Naive thymus-derived CD4-positive, alpha-beta T cell (primary cell): ENCODE measurements around the gene STRN4. TPM values are rescaled to one million over a fixed set of nuclear protein-coding genes. Genes with fewer than 3 reads are reported as not detected.
A peak's percentile ranks its signal among the peaks of the same experiment; 100 is the strongest.

Source experiments
- ATAC-seq: fragments of 150-1000 bp; cut with Tn5 transposase; 2 replicates; pipeline ENCODE4 v1.10.0; 2021; ENCODE audit warnings: mild to moderate bottlenecking, moderate library complexity
- CTCF ChIA-PET: fragments of 350-600 bp; sonication (Branson Sonifier 250); formaldehyde crosslinking; loops from one replicate; lab custom pipeline; 2021; ENCODE audit warnings: antibody characterized with exemption; lab: Charles Lee
- POLR2A ChIA-PET: fragments of 350-600 bp; sonication (Branson Sonifier 250); formaldehyde crosslinking; loops from one replicate; lab custom pipeline; 2021; ENCODE audit warnings: antibody characterized with exemption, inconsistent platforms; lab: Charles Lee
- DNase-seq, 9 donors: peaks; one replicate each; pipeline versions ENCODE4 v3.0.0 to v3.0.0-alpha.2; 2020 to 2022; ENCODE audit warnings: mixed read lengths in 1 of 9
- H3K27ac ChIP-seq: one replicate; pipeline ENCODE4 v1.7.0; 2013; ENCODE audit warnings: mild to moderate bottlenecking, low read depth, low read length, moderate library complexity
- H3K27me3 ChIP-seq, 2 donors: one replicate each; pipeline ENCODE4 v1.7.0; 2013; ENCODE audit warnings: low read length in 2 of 2, mild to moderate bottlenecking in 2 of 2, moderate library complexity in 2 of 2; ENCODE audit not compliant: control insufficient read depth in 2 of 2, insufficient read depth in 2 of 2
- H3K36me3 ChIP-seq, 3 experiments: 1 replicate in 2 of 3; 2 replicates in 1 of 3; pipeline ENCODE4 v1.7.0; 2013; ENCODE audit warnings: low read length in 3 of 3, mild to moderate bottlenecking in 3 of 3, moderate library complexity in 1 of 3; ENCODE audit not compliant: insufficient read depth in 3 of 3, control insufficient read depth in 2 of 3
- H3K4me1 ChIP-seq, 2 donors: one replicate each; pipeline ENCODE4 v1.7.0; 2013; ENCODE audit warnings: low read length in 2 of 2, mild to moderate bottlenecking in 2 of 2, moderate library complexity in 1 of 2; ENCODE audit not compliant: control insufficient read depth in 2 of 2, insufficient read depth in 2 of 2
- H3K4me3 ChIP-seq: 2 replicates; pipeline ENCODE4 v1.7.0; 2013; ENCODE audit warnings: mild to moderate bottlenecking, low read length
- H3K9me3 ChIP-seq, 3 experiments: 1 replicate in 2 of 3; 2 replicates in 1 of 3; pipeline ENCODE4 v1.7.0; 2013; ENCODE audit warnings: low read length in 3 of 3; ENCODE audit not compliant: control insufficient read depth in 2 of 3
- H3K27ac Mint-ChIP-seq, 9 donors: one replicate each; pipeline ENCODE4 v1.8.0; 2020 to 2022; ENCODE audit warnings: mixed read lengths in 9 of 9, mild to moderate bottlenecking in 8 of 9, moderate library complexity in 5 of 9, inconsistent platforms in 2 of 9
- H3K27me3 Mint-ChIP-seq, 5 donors: one replicate each; pipeline ENCODE4 v1.8.0; 2021 to 2022; ENCODE audit warnings: mixed read lengths in 5 of 5, mild to moderate bottlenecking in 1 of 5
- H3K36me3 Mint-ChIP-seq, 5 donors: one replicate each; pipeline ENCODE4 v1.8.0; 2020 to 2022; ENCODE audit warnings: mixed read lengths in 5 of 5, mild to moderate bottlenecking in 3 of 5, inconsistent platforms in 1 of 5
- H3K4me1 Mint-ChIP-seq, 7 donors: one replicate each; pipeline ENCODE4 v1.8.0; 2020 to 2022; ENCODE audit warnings: mixed read lengths in 7 of 7, mild to moderate bottlenecking in 3 of 7, inconsistent platforms in 1 of 7
- H3K4me3 Mint-ChIP-seq, 10 donors: one replicate each; pipeline ENCODE4 v1.8.0; 2020 to 2022; ENCODE audit warnings: mild to moderate bottlenecking in 10 of 10, mixed read lengths in 10 of 10, moderate library complexity in 6 of 10, inconsistent platforms in 2 of 10
- H3K9me3 Mint-ChIP-seq, 11 donors: one replicate each; pipeline ENCODE4 v1.8.0; 2020 to 2022; ENCODE audit warnings: mixed read lengths in 11 of 11, mild to moderate bottlenecking in 4 of 11, inconsistent platforms in 1 of 11, moderate library complexity in 1 of 11
- intact Hi-C, 2 donors: fragments of 100-400 bp; cut with micrococcal nuclease; formaldehyde crosslinking; loops; one replicate each; pipeline ENCODE4 v1.15.1; 2023
- polyA plus RNA-seq, 2 donors: library from polyadenylated mRNA; unstranded; fragments of 300-500 nt; fragmentation: Illumina TruSeq; gene quantifications; one replicate each; pipeline ENCODE4 v1.2.3, GENCODE V29; 2021
- total RNA-seq, 6 experiments: library from RNA in 5 of 6; stranded (reverse) in 5 of 6; gene quantifications; 1 replicate in 5 of 6; 2 replicates in 1 of 6; pipeline ENCODE4 v1.2.3 and lab custom pipeline; 2021 to 2026

STRN4 gene, protein sequence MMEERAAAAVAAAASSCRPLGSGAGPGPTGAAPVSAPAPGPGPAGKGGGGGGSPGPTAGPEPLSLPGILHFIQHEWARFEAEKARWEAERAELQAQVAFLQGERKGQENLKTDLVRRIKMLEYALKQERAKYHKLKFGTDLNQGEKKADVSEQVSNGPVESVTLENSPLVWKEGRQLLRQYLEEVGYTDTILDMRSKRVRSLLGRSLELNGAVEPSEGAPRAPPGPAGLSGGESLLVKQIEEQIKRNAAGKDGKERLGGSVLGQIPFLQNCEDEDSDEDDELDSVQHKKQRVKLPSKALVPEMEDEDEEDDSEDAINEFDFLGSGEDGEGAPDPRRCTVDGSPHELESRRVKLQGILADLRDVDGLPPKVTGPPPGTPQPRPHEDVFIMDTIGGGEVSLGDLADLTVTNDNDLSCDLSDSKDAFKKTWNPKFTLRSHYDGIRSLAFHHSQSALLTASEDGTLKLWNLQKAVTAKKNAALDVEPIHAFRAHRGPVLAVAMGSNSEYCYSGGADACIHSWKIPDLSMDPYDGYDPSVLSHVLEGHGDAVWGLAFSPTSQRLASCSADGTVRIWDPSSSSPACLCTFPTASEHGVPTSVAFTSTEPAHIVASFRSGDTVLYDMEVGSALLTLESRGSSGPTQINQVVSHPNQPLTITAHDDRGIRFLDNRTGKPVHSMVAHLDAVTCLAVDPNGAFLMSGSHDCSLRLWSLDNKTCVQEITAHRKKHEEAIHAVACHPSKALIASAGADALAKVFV
- 100 to 1,000 TPM in 2 of 5 experiments, 10 to 100 TPM in 3; 81.3 to 120 (median 90.4) TPM for total RNA-seq
- polyA plus RNA-seq = 10 to 100 TPM; 16.2 to 30.9 TPM
- total RNA-seq (lab: John Stamatoyannopoulos, UW) = 67.6 reads per million, percentile 77 among the genes with 10 or more reads in this experiment

DNA sequence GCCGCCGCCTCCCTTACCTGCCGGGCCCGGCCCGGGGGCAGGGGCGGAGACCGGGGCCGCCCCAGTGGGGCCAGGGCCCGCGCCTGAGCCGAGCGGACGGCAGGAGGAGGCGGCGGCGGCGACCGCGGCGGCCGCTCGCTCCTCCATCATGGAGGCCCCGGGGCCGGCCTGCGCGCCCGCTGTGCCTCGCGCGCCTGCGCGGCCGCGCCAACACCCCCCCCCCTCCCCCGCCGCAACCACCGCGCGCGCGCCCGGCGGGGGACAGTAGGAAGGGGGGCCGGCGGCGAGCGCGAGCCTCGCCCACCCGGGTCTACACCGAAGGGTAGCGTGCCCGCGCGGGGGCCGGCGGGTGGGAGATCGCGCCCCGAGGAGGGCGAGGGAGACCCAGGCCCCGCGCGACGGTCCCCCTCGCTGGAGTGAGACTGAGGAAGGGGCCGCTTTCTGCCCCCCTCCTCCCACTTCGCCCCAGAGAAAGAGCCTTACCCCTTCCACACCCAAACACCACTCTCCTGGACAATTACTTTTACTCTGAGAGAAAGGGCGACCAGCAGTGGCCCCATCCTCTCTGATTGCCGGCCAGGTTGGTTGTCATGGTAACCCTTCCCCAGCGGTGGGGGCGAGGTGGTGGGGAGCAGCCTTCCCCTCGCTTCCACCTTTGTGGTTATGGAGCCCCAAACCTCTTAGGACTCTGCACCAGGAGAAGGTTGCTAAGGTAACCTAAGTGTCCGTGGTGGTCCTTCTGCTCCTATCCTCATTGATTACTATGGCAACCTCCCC lies at the start of gene STRN4:
Gene STRN4 (minus strand): TSS at position 170 of the 777 bp plus-strand sequence. CDS start 20 bp downstream, at position 150.
- peaks cover 0 to 18% (median 4%) of the 10 kb centered on the region in 3 experiments for H3K36me3 ChIP-seq
- POLR2A ChIA-PET = no interaction called here

GRCh38 chr19:46791944-46792343 lies 45.7 kb upstream of the STRN4 start:
- no peaks in the 10 kb centered on the region for H3K9me3 Mint-ChIP-seq
- H3K36me3 Mint-ChIP-seq = peaks cover 0 to 5% (median 0%) of the 10 kb centered on the region in 5 donors
- ChIA-PET CTCF (interaction anchor here (0.7 kb wide), 1 partner anchor 234 kb away, joined by 5 read pairs; no protein-coding TSS in a partner anchor), POLR2A (interaction anchor here (2.3 kb wide), 1 partner anchor 30 kb away, joined by 7 read pairs; no protein-coding TSS in a partner anchor)
- H3K27me3 Mint-ChIP-seq = peaks cover 0 to 10% (median 0%) of the 10 kb centered on the region in 5 donors
- ATAC-seq (peak; percentile 36), DNase-seq (peak in 8 of 9 donors; percentile 32 to 74 (median 66))
- no peaks in the 10 kb centered on the region for H3K9me3 ChIP-seq
- no peaks in the 10 kb centered on the region for H3K36me3 ChIP-seq
- H3K27ac Mint-ChIP-seq = peak overlapping the region; percentile 12 to 88 (median 73)
- H3K27ac ChIP-seq = no peak overlapping the region
- intact Hi-C loops = loop anchor here in 1 of 2 donors (1.0 kb wide), 1 partner anchor 29 kb away; no protein-coding TSS in a partner anchor
- no peak overlapping the region for H3K4me3 ChIP-seq
- no peaks in the 10 kb centered on the region for H3K27me3 ChIP-seq
- H3K4me1 Mint-ChIP-seq = peaks cover 5 to 37% (median 24%) of the 10 kb centered on the region in 7 donors
- peaks cover 15% of the 10 kb centered on the region in 2 donors for H3K4me1 ChIP-seq
- peak overlapping the region; percentile 20 to 73 (median 49) for H3K4me3 Mint-ChIP-seq

More for the DNA sequence above, at the start of gene STRN4:
- H3K9me3 ChIP-seq = no peaks in the 10 kb centered on the region
- Mint-ChIP-seq H3K27ac (peak within 1 kb of the TSS; percentile 74 to 94 (median 87)), H3K27me3 (no peaks in the 10 kb centered on the region), H3K4me3 (peak within 1 kb of the TSS; percentile 84 to 97 (median 90)), H3K36me3 (peaks cover 0 to 4% (median 4%) of the 10 kb centered on the region in 5 donors), H3K9me3 (no peaks in the 10 kb centered on the region), H3K4me1 (peaks cover 43 to 64% (median 58%) of the 10 kb centered on the region in 7 donors)
- intact Hi-C loops = loop anchor here (1.0 to 5.0 kb wide), 9 partner anchors 28 to 302 kb away; partner anchors contain the start of genes CALM3 (in 1 of the 2), SLC1A5 (in 1 of the 2) and TMEM160 (in 1 of the 2)
- H3K4me1 ChIP-seq = peaks cover 21 to 26% of the 10 kb centered on the region in 2 donors
- H3K27me3 ChIP-seq = no peaks in the 10 kb centered on the region
- peak; percentile 87 for ATAC-seq
- H3K27ac ChIP-seq = peak within 1 kb of the TSS; percentile 91
- peak within 1 kb of the TSS; percentile 73 for H3K4me3 ChIP-seq
- peak in 8 of 9 donors; percentile 29 to 65 (median 50) for DNase-seq
- CTCF ChIA-PET = interaction anchor here (0.6 to 0.7 kb wide), 2 partner anchors 56 to 235 kb away, joined by 3 to 5 read pairs; no protein-coding TSS in a partner anchor

DNA sequence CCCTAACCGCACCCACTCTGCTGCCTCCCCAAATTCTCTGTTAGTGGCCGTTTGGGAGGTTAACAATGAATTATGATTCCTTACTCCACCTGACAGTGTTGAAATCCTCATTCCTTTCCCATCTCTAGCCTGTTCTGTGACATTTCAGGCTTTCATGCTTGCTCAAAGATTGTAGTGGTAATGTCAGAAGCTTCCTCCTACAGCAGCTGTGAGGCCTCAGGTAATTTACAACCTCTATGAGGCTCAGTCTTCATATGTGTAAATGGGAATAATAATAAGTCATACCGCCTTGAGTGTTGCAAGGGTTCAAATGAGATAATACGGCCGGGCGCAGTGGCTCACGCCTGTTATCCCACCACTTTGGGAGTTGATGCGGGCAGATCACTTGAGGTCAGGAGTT lies 43.1 kb upstream of the STRN4 start:
- Histone ChIP-seq H3K4me3 (no peak overlapping the region), H3K9me3 (no peaks in the 10 kb centered on the region), H3K36me3 (no peaks in the 10 kb centered on the region), H3K27ac (no peak overlapping the region), H3K27me3 (no peaks in the 10 kb centered on the region), H3K4me1 (peaks cover 25 to 38% of the 10 kb centered on the region in 2 donors)
- Mint-ChIP-seq H3K27ac (peak overlapping the region in 4 of 9 donors; percentile 25 to 56 (median 42)), H3K4me1 (peaks cover 19 to 63% (median 50%) of the 10 kb centered on the region in 7 donors), H3K4me3 (peak overlapping the region in 9 of 10 donors; percentile 10 to 91 (median 87)), H3K36me3 (peaks cover 0 to 23% (median 0%) of the 10 kb centered on the region in 5 donors), H3K9me3 (no peaks in the 10 kb centered on the region), H3K27me3 (peaks cover 0 to 8% (median 0%) of the 10 kb centered on the region in 5 donors)
- DNase-seq = no peak
- ChIA-PET CTCF (interaction anchor here (0.6 to 2.2 kb wide), 4 partner anchors 23 to 335 kb away, joined by 3 to 7 read pairs (median 5); no protein-coding TSS in a partner anchor), POLR2A (interaction anchor here (1.1 to 3.4 kb wide), 3 partner anchors 32 to 72 kb away, joined by 3 to 14 read pairs (median 3); partner anchors contain the start of gene ARHGAP35)
- ATAC-seq = no peak
- intact Hi-C loops = loop anchor here (2.0 to 10.0 kb wide), 5 partner anchors 42 to 485 kb away; partner anchors contain the start of genes ZC3H4 (in 2 of the 2), AP2S1 (in 1 of the 2), FKRP (in 1 of the 2) and INAFM1 (in 1 of the 2)

DNA sequence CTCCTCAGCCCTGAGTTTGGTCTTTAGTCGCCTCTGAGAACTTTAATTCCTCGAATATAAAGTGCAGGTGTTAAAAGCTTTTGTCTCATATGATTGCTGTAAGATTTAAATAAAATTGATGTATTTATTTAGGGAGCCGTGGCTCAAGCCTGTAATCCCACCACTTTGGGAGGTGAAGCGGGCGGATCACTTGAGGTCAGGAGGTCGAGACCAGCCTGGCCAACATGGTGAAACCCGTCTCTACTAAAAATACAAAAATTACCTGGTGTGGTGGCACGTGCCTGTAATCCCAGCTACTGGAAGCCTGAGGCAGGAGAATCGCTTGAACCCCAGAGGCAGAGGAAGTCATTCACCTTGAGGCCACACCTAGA lies 42.7 kb upstream of the STRN4 start:
- peak overlapping the region; percentile 77 for H3K4me3 ChIP-seq
- no peaks in the 10 kb centered on the region for H3K9me3 Mint-ChIP-seq
- ChIA-PET CTCF (interaction anchor here (0.5 to 2.2 kb wide), 4 partner anchors 33 to 335 kb away, joined by 3 to 7 read pairs (median 5); no protein-coding TSS in a partner anchor), POLR2A (interaction anchor here (1.1 to 3.4 kb wide), 3 partner anchors 32 to 44 kb away, joined by 3 to 14 read pairs (median 3); no protein-coding TSS in a partner anchor)
- no peaks in the 10 kb centered on the region for H3K36me3 ChIP-seq
- peak overlapping the region; percentile 62 for H3K27ac ChIP-seq
- DNase-seq = no peak
- H3K4me1 Mint-ChIP-seq = peaks cover 19 to 67% (median 54%) of the 10 kb centered on the region in 7 donors
- peaks cover 0 to 27% (median 0%) of the 10 kb centered on the region in 5 donors for H3K36me3 Mint-ChIP-seq
- intact Hi-C loops = loop anchor here (1.0 to 10.0 kb wide), 7 partner anchors 32 to 486 kb away; partner anchors contain the start of genes ZC3H4 (in 2 of the 2), AP2S1 (in 1 of the 2), FKRP (in 1 of the 2) and INAFM1 (in 1 of the 2)
- H3K4me1 ChIP-seq = peaks cover 30 to 42% of the 10 kb centered on the region in 2 donors
- no peaks in the 10 kb centered on the region for H3K9me3 ChIP-seq
- ATAC-seq = no peak
- H3K27ac Mint-ChIP-seq = peak overlapping the region in 8 of 9 donors; percentile 25 to 88 (median 78)
- H3K27me3 ChIP-seq = no peaks in the 10 kb centered on the region
- peak overlapping the region; percentile 85 to 91 (median 89) for H3K4me3 Mint-ChIP-seq
- H3K27me3 Mint-ChIP-seq = peaks cover 0 to 8% (median 0%) of the 10 kb centered on the region in 5 donors
